Measurements from ENCODE around the gene UVSSA. TPM values are rescaled to one million over a fixed set of nuclear protein-coding genes. Genes with fewer than 3 reads are reported as not detected.

UVSSA gene
- total RNA-seq, 1 donor from 2014 or later: 25.5 TPM

GRCh38 chr4:1406394-1406980 lies 59.5 kb downstream of the UVSSA start, which contains the start of gene NKX1-1:
NKX1-1 (minus strand) TSS chr4:1406442; CDS start chr4:1406442, 0 bp downstream.
- Histone ChIP-seq H3K36me3 (no peaks in the 10 kb centered on the region), H3K4me3 (no peak within 1 kb of the TSS), H3K27ac (no peak within 1 kb of the TSS), H3K9me3 (no peaks in the 10 kb centered on the region), H3K27me3 (peaks cover 48% of the 10 kb centered on the region), H3K4me1 (peaks cover 46% of the 10 kb centered on the region)
- no peak for DNase-seq (ENCODE audit: extremely low spot score in 2 of 2)
- TF ChIP-seq CTCF (IDR thresholded peaks at IDR 0.05): no peak
- no peak for TF ChIP-seq POLR2A (IDR thresholded peaks at IDR 0.05)
- no peak for TF ChIP-seq POLR2AphosphoS5 (IDR thresholded peaks at IDR 0.05; ENCODE audit: insufficient read depth in 1 of 2, low read depth in 1 of 2)
- intact Hi-C loops (cut with DNase I): no loop called here

GRCh38 chr4:1406981-1407656 lies 60.1 kb downstream of the UVSSA start:
- H3K27me3 ChIP-seq: peaks cover 45% of the 10 kb centered on the region
- DNase-seq (ENCODE audit: extremely low spot score in 2 of 2): peak in 1 of 2 donors; percentile 87
- TF ChIP-seq POLR2A (IDR thresholded peaks at IDR 0.05): no peak
- H3K36me3 ChIP-seq: no peaks in the 10 kb centered on the region
- H3K27ac ChIP-seq: no peak overlapping the region
- H3K9me3 ChIP-seq: no peaks in the 10 kb centered on the region
- intact Hi-C loops (cut with DNase I): no loop called here
- H3K4me3 ChIP-seq: no peak overlapping the region
- peaks cover 42% of the 10 kb centered on the region for H3K4me1 ChIP-seq

GRCh38 chr4:1407657-1408333 lies 60.8 kb downstream of the UVSSA start:
- H3K27ac ChIP-seq: no peak overlapping the region
- no peak for DNase-seq (ENCODE audit: extremely low spot score in 2 of 2)
- no peaks in the 10 kb centered on the region for H3K9me3 ChIP-seq
- peaks cover 42% of the 10 kb centered on the region for H3K27me3 ChIP-seq
- intact Hi-C loops (cut with DNase I): no loop called here
- no peaks in the 10 kb centered on the region for H3K36me3 ChIP-seq
- peaks cover 35% of the 10 kb centered on the region for H3K4me1 ChIP-seq
- no peak overlapping the region for H3K4me3 ChIP-seq
- TF ChIP-seq CTCF (IDR thresholded peaks at IDR 0.05) (no peak), POLR2A (IDR thresholded peaks at IDR 0.05) (no peak), POLR2AphosphoS5 (IDR thresholded peaks at IDR 0.05; ENCODE audit: insufficient read depth in 1 of 2, low read depth in 1 of 2) (no peak)

- Histone ChIP-seq H3K36me3 (no peaks in the 10 kb centered on the region), H3K4me3 (no peak overlapping the region), H3K9me3 (no peaks in the 10 kb centered on the region), H3K4me1 (peaks cover 35% of the 10 kb centered on the region), H3K27ac (no peak overlapping the region), H3K27me3 (peaks cover 42% of the 10 kb centered on the region)
- DNase-seq (ENCODE audit: extremely low spot score in 2 of 2): peak in 1 of 2 donors; percentile 74
- TF ChIP-seq CTCF (IDR thresholded peaks at IDR 0.05) (no peak), POLR2A (IDR thresholded peaks at IDR 0.05) (no peak), POLR2AphosphoS5 (IDR thresholded peaks at IDR 0.05; ENCODE audit: insufficient read depth in 1 of 2, low read depth in 1 of 2) (no peak)
- intact Hi-C loops (cut with DNase I): no loop called here
Measured at GRCh38 chr4:1408418-1408817, 61.4 kb downstream of the UVSSA start.

- peaks cover 39% of the 10 kb centered on the region for H3K27me3 ChIP-seq
Measured at GRCh38 chr4:1409079-1409478, 62.1 kb downstream of the UVSSA start.

More at GRCh38 chr4:1409079-1409478, 62.1 kb downstream of the UVSSA start:
- DNase-seq (ENCODE audit: extremely low spot score in 2 of 2): no peak
- no peaks in the 10 kb centered on the region for H3K36me3 ChIP-seq
- no peak overlapping the region for H3K27ac ChIP-seq
- H3K9me3 ChIP-seq: no peaks in the 10 kb centered on the region
- TF ChIP-seq POLR2A (IDR thresholded peaks at IDR 0.05) (no peak), POLR2AphosphoS5 (IDR thresholded peaks at IDR 0.05; ENCODE audit: insufficient read depth in 1 of 2, low read depth in 1 of 2) (no peak), CTCF (IDR thresholded peaks at IDR 0.05) (no peak)
- peaks cover 30% of the 10 kb centered on the region for H3K4me1 ChIP-seq
- intact Hi-C loops (cut with DNase I): no loop called here
- H3K4me3 ChIP-seq: no peak overlapping the region

Measured in vagina (tissue), 2 donors.